Esophagus squamous epithelium (tissue), 4 donors: ENCODE results near the gene BICD2.

Experiments
- POLR2A ChIP-seq, 4 donors: fragments of 450-650 bp; IDR thresholded peaks; one replicate each; pipeline ENCODE4 v1.6.1; 2017; ENCODE audit warnings: antibody characterized with exemption in 4 of 4, mild to moderate bottlenecking in 4 of 4, moderate library complexity in 3 of 4
- TF ChIP-seq, protein P1 (sequence below), 6 experiments: fragments of 450-650 bp in 4 of 6; fragments of 200-600 bp in 2 of 6; sonication (generic) in 2 of 6; IDR thresholded peaks; one replicate each; pipeline ENCODE4 v1.5.1; 2016 to 2019; ENCODE audit warnings: antibody characterized with exemption in 6 of 6, mild to moderate bottlenecking in 4 of 6, moderate library complexity in 4 of 6

DNA sequence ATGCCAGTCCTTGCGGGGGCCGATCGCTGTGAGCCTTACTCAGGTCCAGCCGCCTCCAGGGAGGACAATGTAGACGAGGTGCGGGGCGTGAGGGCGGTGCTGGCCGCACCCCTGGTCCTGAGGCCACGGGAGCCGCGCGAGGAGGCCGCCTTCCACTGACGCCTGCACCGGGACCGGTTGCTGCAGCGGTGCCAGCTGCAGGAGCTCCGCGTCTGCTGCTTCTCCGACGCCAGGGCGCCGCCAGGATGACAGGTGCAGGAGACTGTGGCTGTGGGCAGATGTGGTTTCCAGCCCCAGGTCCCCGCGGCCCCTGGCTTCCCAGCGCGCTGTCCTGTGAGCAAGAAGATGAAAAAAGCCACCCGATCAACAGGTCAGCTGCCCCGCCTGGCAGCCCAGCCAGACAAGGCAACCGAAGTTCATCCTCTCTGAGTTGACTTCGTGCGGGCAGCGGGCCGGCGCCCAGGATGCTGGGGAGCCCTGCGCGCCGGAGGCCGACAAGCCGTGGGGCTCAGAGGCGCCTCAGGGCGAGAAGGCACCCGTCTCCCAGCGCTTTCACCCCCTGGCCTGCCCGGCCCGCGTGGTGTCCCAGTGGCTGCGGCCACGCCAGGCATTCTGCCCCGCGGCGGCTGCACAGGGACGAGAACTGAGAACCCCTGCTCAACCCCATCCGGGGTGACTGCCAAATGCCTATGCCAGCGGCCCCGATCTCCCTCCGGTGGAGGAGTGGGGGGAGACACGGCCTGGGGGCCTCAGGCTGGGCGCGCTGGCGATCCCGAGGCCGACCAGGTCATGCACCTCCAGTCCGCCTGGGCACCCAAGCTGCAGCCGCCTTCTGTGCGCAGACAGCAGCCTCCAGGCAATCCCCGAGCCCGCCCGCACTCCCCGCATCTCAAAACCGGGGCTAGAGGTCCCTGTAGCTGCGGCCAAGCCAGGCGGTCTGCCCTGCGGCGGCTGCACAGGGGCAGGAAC, 43.4 kb upstream of the BICD2 start:
- TF ChIP-seq POLR2A (IDR thresholded peaks at IDR 0.05) = no peak
- TF ChIP-seq, protein P1, sequence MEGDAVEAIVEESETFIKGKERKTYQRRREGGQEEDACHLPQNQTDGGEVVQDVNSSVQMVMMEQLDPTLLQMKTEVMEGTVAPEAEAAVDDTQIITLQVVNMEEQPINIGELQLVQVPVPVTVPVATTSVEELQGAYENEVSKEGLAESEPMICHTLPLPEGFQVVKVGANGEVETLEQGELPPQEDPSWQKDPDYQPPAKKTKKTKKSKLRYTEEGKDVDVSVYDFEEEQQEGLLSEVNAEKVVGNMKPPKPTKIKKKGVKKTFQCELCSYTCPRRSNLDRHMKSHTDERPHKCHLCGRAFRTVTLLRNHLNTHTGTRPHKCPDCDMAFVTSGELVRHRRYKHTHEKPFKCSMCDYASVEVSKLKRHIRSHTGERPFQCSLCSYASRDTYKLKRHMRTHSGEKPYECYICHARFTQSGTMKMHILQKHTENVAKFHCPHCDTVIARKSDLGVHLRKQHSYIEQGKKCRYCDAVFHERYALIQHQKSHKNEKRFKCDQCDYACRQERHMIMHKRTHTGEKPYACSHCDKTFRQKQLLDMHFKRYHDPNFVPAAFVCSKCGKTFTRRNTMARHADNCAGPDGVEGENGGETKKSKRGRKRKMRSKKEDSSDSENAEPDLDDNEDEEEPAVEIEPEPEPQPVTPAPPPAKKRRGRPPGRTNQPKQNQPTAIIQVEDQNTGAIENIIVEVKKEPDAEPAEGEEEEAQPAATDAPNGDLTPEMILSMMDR (IDR thresholded peaks at IDR 0.05) = no peak
